ENCODE results near the gene ELP4.

Gene ELP4

GRCh38 chr11:31819621-31820437 is 310.3 kb downstream of the ELP4 start:
- no peaks in the 10 kb centered on the region for H3K36me3 ChIP-seq (ENCODE audit: control insufficient read depth, insufficient read depth, low read length)
- H3K9me3 ChIP-seq (ENCODE audit: control insufficient read depth, low read length) = no peaks in the 10 kb centered on the region
- H3K27me3 ChIP-seq (ENCODE audit: control insufficient read depth, insufficient read depth, low read length, poor library complexity, severe bottlenecking) = peaks cover 100% of the 10 kb centered on the region
- peaks cover 40% of the 10 kb centered on the region for H3K4me1 ChIP-seq (ENCODE audit: control insufficient read depth, insufficient read depth, low read length)
- WGBS, 2 experiments = 1 to 2% methylated on average over 55 of the region's 55 CpGs
- H3K27ac ChIP-seq (ENCODE audit: insufficient read depth, low read depth, low read length, poor library complexity, severe bottlenecking) = no peak overlapping the region
- H3K4me3 ChIP-seq (ENCODE audit: insufficient read depth, low read depth, low read length) = peak overlapping the region; percentile 1

DNA sequence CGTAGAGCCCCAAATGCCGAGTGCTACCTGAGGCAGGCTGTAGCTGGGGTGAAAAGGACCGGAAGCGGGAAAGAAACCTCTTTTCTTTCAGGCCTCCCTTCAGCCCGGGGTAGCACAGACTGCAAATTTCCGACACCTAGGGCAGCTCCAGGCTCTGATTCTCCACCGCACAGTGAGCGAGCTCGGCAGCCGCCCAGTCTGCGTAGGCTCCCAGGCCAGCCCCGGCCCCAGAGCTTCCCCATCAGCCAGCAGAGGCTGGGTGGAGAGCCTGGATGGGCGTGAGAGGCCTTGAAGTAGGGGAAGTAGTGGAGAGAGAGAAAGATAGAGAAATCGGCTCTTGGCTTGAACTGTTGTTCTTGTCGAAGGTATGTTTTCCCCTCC is 310.9 kb downstream of the ELP4 start:
- H3K4me1 ChIP-seq (ENCODE audit: control insufficient read depth, insufficient read depth, low read length) = peaks cover 43% of the 10 kb centered on the region
- H3K36me3 ChIP-seq (ENCODE audit: control insufficient read depth, insufficient read depth, low read length) = no peaks in the 10 kb centered on the region
- H3K27me3 ChIP-seq (ENCODE audit: control insufficient read depth, insufficient read depth, low read length, poor library complexity, severe bottlenecking) = peaks cover 100% of the 10 kb centered on the region
- H3K4me3 ChIP-seq (ENCODE audit: insufficient read depth, low read depth, low read length) = peak overlapping the region; percentile 1
- 1 to 2% methylated on average over 13 to 15 of the region's 15 CpGs for WGBS, 2 experiments
- no peaks in the 10 kb centered on the region for H3K9me3 ChIP-seq (ENCODE audit: control insufficient read depth, low read length)
- no peak overlapping the region for H3K27ac ChIP-seq (ENCODE audit: insufficient read depth, low read depth, low read length, poor library complexity, severe bottlenecking)

- H3K4me1 ChIP-seq (ENCODE audit: control insufficient read depth, insufficient read depth, low read length) = peaks cover 37% of the 10 kb centered on the region
- 1 to 7% methylated on average over 4 to 5 of the region's 5 CpGs for WGBS, 2 experiments
- no peak overlapping the region for H3K4me3 ChIP-seq (ENCODE audit: insufficient read depth, low read depth, low read length)
Observed at GRCh38 chr11:31821235-31821764, 311.7 kb downstream of the ELP4 start.

GRCh38 chr11:31821766-31822165 is 312.2 kb downstream of the ELP4 start:
- no peaks in the 10 kb centered on the region for H3K9me3 ChIP-seq (ENCODE audit: control insufficient read depth, low read length)
- peaks cover 36% of the 10 kb centered on the region for H3K4me1 ChIP-seq (ENCODE audit: control insufficient read depth, insufficient read depth, low read length)
- H3K36me3 ChIP-seq (ENCODE audit: control insufficient read depth, insufficient read depth, low read length) = no peaks in the 10 kb centered on the region
- H3K27me3 ChIP-seq (ENCODE audit: control insufficient read depth, insufficient read depth, low read length, poor library complexity, severe bottlenecking) = peaks cover 100% of the 10 kb centered on the region
- 5 to 8% methylated on average over 6 to 8 of the region's 8 CpGs for WGBS, 2 experiments
- no peak overlapping the region for H3K27ac ChIP-seq (ENCODE audit: insufficient read depth, low read depth, low read length, poor library complexity, severe bottlenecking)
- no peak overlapping the region for H3K4me3 ChIP-seq (ENCODE audit: insufficient read depth, low read depth, low read length)

More at GRCh38 chr11:31821235-31821764, 311.7 kb downstream of the ELP4 start:
- H3K36me3 ChIP-seq (ENCODE audit: control insufficient read depth, insufficient read depth, low read length) = no peaks in the 10 kb centered on the region
- H3K9me3 ChIP-seq (ENCODE audit: control insufficient read depth, low read length) = no peaks in the 10 kb centered on the region
- H3K27me3 ChIP-seq (ENCODE audit: control insufficient read depth, insufficient read depth, low read length, poor library complexity, severe bottlenecking) = peaks cover 100% of the 10 kb centered on the region
- H3K27ac ChIP-seq (ENCODE audit: insufficient read depth, low read depth, low read length, poor library complexity, severe bottlenecking) = no peak overlapping the region

DNA sequence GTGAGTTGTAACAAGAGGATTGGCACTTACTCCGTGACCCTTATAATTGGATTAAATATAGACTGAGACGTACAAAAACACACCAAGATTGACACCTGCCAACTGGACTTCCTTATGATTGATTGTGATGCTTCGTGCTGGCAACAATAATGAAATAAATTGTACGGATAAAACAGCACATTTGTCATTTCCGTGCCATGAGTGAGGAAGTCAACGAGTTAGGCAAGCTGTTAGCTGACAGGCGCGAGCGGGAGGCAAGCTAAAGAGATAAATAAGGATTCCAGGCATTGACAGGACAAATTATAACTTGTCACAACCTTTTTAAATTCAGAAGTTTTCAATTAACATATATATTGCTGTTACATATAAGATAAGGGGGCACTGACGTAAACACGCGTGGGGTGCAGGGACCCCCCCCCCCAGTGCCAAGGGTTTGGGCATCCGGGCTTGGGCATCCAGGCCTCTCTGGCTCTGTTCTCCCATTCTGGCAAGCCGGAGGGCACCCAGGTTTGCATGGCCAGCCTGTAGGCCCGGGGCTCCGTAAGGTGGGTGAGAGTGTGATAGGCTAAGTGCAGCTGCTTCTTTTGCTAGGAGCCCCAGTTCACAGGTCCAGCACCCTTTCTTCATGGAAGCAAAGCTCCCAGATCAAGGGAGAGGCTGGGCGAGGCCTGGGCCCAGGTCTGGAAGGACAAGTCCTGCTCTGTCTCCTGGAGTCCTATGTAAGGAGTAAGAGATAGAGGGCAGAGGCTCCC is 312.8 kb downstream of the ELP4 start:
- peaks cover 36% of the 10 kb centered on the region for H3K4me1 ChIP-seq (ENCODE audit: control insufficient read depth, insufficient read depth, low read length)
- H3K27ac ChIP-seq (ENCODE audit: insufficient read depth, low read depth, low read length, poor library complexity, severe bottlenecking) = no peak overlapping the region
- no peak overlapping the region for H3K4me3 ChIP-seq (ENCODE audit: insufficient read depth, low read depth, low read length)
- WGBS, 2 experiments = 42 to 48% methylated on average over 17 of the region's 17 CpGs
- peaks cover 100% of the 10 kb centered on the region for H3K27me3 ChIP-seq (ENCODE audit: control insufficient read depth, insufficient read depth, low read length, poor library complexity, severe bottlenecking)
- no peaks in the 10 kb centered on the region for H3K9me3 ChIP-seq (ENCODE audit: control insufficient read depth, low read length)
- no peaks in the 10 kb centered on the region for H3K36me3 ChIP-seq (ENCODE audit: control insufficient read depth, insufficient read depth, low read length)

DNA sequence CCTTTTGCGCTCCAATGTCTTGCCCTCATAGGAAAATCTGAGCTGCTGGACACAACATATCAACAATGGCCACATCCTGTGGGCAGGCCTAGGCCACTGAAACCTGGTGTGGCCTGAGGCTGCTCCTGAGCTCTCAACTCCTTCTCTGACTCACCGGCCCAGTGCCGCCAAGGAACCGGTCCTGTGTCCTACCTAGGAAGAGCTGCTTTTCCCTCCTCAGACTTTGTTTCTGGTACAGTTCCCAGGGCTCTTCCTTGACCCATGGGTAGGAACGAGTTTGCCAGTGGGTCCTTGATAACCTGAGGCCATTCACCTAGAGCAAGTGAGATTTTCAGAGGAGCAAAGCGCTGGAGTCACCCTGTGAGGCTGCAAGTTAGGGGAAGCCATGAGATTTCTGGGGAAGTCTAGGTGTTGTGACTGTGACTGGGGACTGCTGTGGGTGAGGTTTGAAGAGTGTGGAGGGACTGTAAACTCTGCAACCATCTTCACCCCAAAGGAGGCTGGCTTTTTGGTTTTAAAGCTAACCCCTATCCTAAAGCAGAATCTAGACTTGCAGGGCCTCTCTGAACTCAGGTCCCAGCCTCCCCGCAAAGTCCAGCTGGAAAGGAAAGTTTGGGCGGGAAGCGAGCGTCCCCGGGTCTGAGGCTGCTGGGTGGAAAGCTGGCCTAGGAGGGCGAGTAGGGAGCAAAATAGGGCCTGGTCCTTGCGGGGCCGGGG is 313.5 kb downstream of the ELP4 start:
- WGBS, 2 experiments = 39 to 40% methylated on average over 14 of the region's 14 CpGs
- no peak overlapping the region for H3K27ac ChIP-seq (ENCODE audit: insufficient read depth, low read depth, low read length, poor library complexity, severe bottlenecking)
- no peaks in the 10 kb centered on the region for H3K9me3 ChIP-seq (ENCODE audit: control insufficient read depth, low read length)
- no peak overlapping the region for H3K4me3 ChIP-seq (ENCODE audit: insufficient read depth, low read depth, low read length)
- H3K27me3 ChIP-seq (ENCODE audit: control insufficient read depth, insufficient read depth, low read length, poor library complexity, severe bottlenecking) = peaks cover 100% of the 10 kb centered on the region
- H3K36me3 ChIP-seq (ENCODE audit: control insufficient read depth, insufficient read depth, low read length) = no peaks in the 10 kb centered on the region
- peaks cover 29% of the 10 kb centered on the region for H3K4me1 ChIP-seq (ENCODE audit: control insufficient read depth, insufficient read depth, low read length)

GRCh38 chr11:31823644-31824331 is 314.2 kb downstream of the ELP4 start:
- no peaks in the 10 kb centered on the region for H3K9me3 ChIP-seq (ENCODE audit: control insufficient read depth, low read length)
- no peaks in the 10 kb centered on the region for H3K36me3 ChIP-seq (ENCODE audit: control insufficient read depth, insufficient read depth, low read length)
- peaks cover 100% of the 10 kb centered on the region for H3K27me3 ChIP-seq (ENCODE audit: control insufficient read depth, insufficient read depth, low read length, poor library complexity, severe bottlenecking)
- no peak overlapping the region for H3K4me3 ChIP-seq (ENCODE audit: insufficient read depth, low read depth, low read length)
- peaks cover 27% of the 10 kb centered on the region for H3K4me1 ChIP-seq (ENCODE audit: control insufficient read depth, insufficient read depth, low read length)
- 4 to 5% methylated on average over 21 to 24 of the region's 24 CpGs for WGBS, 2 experiments
- no peak overlapping the region for H3K27ac ChIP-seq (ENCODE audit: insufficient read depth, low read depth, low read length, poor library complexity, severe bottlenecking)

- Histone ChIP-seq H3K9me3 (ENCODE audit: control insufficient read depth, low read length) (no peaks in the 10 kb centered on the region), H3K4me1 (ENCODE audit: control insufficient read depth, insufficient read depth, low read length) (peaks cover 26% of the 10 kb centered on the region), H3K4me3 (ENCODE audit: insufficient read depth, low read depth, low read length) (no peak overlapping the region), H3K27me3 (ENCODE audit: control insufficient read depth, insufficient read depth, low read length, poor library complexity, severe bottlenecking) (peaks cover 100% of the 10 kb centered on the region), H3K27ac (ENCODE audit: insufficient read depth, low read depth, low read length, poor library complexity, severe bottlenecking) (no peak overlapping the region), H3K36me3 (ENCODE audit: control insufficient read depth, insufficient read depth, low read length) (no peaks in the 10 kb centered on the region)
- WGBS, 2 experiments = 1 to 2% methylated on average over 17 to 18 of the region's 18 CpGs
Observed at GRCh38 chr11:31824332-31824878, 314.8 kb downstream of the ELP4 start.
